Large intestine (tissue), 3 donors: ENCODE results near the gene ZFP64. TPM values are rescaled to one million over a fixed set of nuclear protein-coding genes. Genes with fewer than 3 reads are reported as not detected.

ENCODE experiments used
- DNase-seq, 2 donors: peaks; one replicate each; pipeline versions ENCODE4 v3.0.0 to v3.0.0-alpha.2; 2013
- H3K27ac ChIP-seq: one replicate; pipeline ENCODE4 v1.5.1; 2013; ENCODE audit warnings: low read length
- H3K27me3 ChIP-seq: 2 replicates; pipeline ENCODE4 v1.6.1; 2013; ENCODE audit warnings: low read length; ENCODE audit not compliant: control insufficient read depth, insufficient read depth
- H3K36me3 ChIP-seq: 2 replicates; pipeline ENCODE4 v1.6.1; 2013; ENCODE audit warnings: low read length; ENCODE audit not compliant: control insufficient read depth, insufficient read depth
- H3K4me1 ChIP-seq: one replicate; pipeline ENCODE4 v1.6.1; 2013; ENCODE audit warnings: low read length; ENCODE audit not compliant: control insufficient read depth, insufficient read depth
- H3K4me3 ChIP-seq: one replicate; pipeline ENCODE4 v1.5.1; 2013; ENCODE audit warnings: low read length
- H3K9me3 ChIP-seq: one replicate; pipeline ENCODE4 v1.6.1; 2013; ENCODE audit warnings: mild to moderate bottlenecking, low read depth, low read length, moderate library complexity; ENCODE audit not compliant: control insufficient read depth
- WGBS: methylation state at CpG from one replicate; pipeline ENCODE4 v1.1.5; 2013; ENCODE audit warnings: low lambda C conversion rate; ENCODE audit not compliant: insufficient coverage; 5-methylcytosine and 5-hydroxymethylcytosine counted together
- polyA plus RNA-seq: library from polyadenylated mRNA; unstranded; fragments of 120-200 nt; gene quantifications from one replicate; pipeline ENCODE4 v1.2.1, GENCODE V29; 2013

ZFP64 gene
- polyA plus RNA-seq, 1 donor: 11.0 TPM

- Histone ChIP-seq H3K27ac (no peak overlapping the region), H3K9me3 (no peaks in the 10 kb centered on the region), H3K36me3 (peaks cover 60% of the 10 kb centered on the region), H3K4me1 (no peaks in the 10 kb centered on the region), H3K4me3 (no peak overlapping the region), H3K27me3 (no peaks in the 10 kb centered on the region)
- WGBS: 100% methylated on average over 2 of the region's 9 CpGs
- no peak for DNase-seq
Observed at GRCh38 chr20:52160621-52161204, 30.9 kb downstream of the ZFP64 start.

DNA sequence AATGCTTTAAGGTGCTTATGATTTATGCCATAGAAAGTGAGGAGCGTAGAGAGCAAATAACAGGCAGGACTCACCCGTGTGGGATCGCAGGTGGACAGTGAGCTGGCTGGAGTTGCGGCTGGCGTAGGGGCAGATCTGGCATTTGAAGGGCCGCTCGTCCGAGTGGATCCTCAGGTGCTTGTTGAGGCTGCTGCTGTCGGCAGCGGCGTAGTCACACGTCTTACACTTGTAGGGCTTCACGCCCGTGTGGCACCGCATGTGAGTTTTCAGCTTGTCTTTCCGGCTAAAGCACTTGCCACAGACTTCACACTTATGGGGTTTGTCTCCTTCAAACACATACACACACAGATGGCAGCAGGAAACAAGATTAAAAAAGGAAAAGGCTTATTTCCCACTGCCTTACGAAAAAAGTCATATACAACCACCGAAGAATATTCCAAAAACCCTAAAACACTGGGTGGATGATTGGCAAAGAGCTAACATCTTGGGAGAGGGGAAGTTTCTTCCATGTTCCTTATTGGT is 31.5 kb downstream of the ZFP64 start:
- no peaks in the 10 kb centered on the region for H3K9me3 ChIP-seq
- 100% methylated on average over 2 of the region's 18 CpGs for WGBS
- H3K4me3 ChIP-seq: no peak overlapping the region
- no peak for DNase-seq
- H3K36me3 ChIP-seq: peaks cover 56% of the 10 kb centered on the region
- H3K4me1 ChIP-seq: no peaks in the 10 kb centered on the region
- H3K27me3 ChIP-seq: no peaks in the 10 kb centered on the region
- H3K27ac ChIP-seq: no peak overlapping the region

GRCh38 chr20:52154575-52154974 is 37.0 kb downstream of the ZFP64 start:
- no peak overlapping the region for H3K27ac ChIP-seq
- no peak for DNase-seq
- H3K27me3 ChIP-seq: no peaks in the 10 kb centered on the region
- H3K9me3 ChIP-seq: no peaks in the 10 kb centered on the region
- peaks cover 44% of the 10 kb centered on the region for H3K36me3 ChIP-seq
- no peak overlapping the region for H3K4me3 ChIP-seq
- WGBS: no CpG with 5 or more reads among the region's 1 CpG
- no peaks in the 10 kb centered on the region for H3K4me1 ChIP-seq

DNA sequence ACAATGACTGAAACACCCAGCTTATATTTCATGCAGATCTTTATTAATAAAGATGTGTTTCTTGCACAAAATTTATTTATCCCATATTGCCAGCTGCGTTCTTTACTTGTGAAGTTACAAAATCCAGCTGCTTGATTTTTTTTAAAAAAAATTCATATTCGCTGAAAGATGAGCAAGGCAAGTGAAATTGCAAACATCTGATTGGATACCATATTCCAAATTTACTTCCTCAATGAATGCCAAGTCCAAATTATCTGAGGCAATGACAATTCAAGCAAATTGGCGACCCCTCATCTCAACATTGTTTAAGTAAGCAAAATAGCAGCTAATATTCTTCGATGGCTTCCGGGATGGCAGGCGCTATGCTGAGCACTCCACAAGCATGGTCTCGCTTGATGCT is 37.7 kb downstream of the ZFP64 start:
- H3K4me1 ChIP-seq: no peaks in the 10 kb centered on the region
- no peaks in the 10 kb centered on the region for H3K27me3 ChIP-seq
- H3K9me3 ChIP-seq: no peaks in the 10 kb centered on the region
- H3K36me3 ChIP-seq: peaks cover 38% of the 10 kb centered on the region
- no peak for DNase-seq
- WGBS: 92% methylated on average over 2 of the region's 7 CpGs
- H3K27ac ChIP-seq: no peak overlapping the region
- no peak overlapping the region for H3K4me3 ChIP-seq

GRCh38 chr20:52152921-52153320 is 38.7 kb downstream of the ZFP64 start:
- H3K9me3 ChIP-seq: no peaks in the 10 kb centered on the region
- no CpG with 5 or more reads among the region's 19 CpGs for WGBS
- no peaks in the 10 kb centered on the region for H3K4me1 ChIP-seq
- no peak for DNase-seq
- peaks cover 29% of the 10 kb centered on the region for H3K36me3 ChIP-seq
- H3K27me3 ChIP-seq: no peaks in the 10 kb centered on the region
- H3K4me3 ChIP-seq: no peak overlapping the region
- no peak overlapping the region for H3K27ac ChIP-seq

DNA sequence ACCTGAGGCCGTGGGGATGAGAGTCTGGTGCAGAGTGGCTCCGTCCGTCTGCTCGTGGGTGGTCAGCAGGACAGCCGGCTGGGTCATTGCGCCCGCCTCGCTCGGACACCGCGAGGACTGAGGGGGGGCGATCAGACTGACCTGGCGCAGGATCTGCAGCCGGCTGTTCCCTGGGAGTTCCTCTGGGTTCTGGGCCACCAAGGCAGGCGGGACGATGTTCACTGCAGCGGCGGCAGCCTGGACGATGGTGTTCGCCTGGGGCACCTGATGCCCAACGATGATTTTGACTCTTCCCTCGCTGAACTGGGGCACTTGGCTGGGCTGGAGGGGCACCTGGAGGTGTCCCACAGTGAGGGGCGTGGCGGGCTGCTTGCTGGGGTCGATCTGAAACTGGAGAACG is 39.2 kb downstream of the ZFP64 start:
- H3K27me3 ChIP-seq: no peaks in the 10 kb centered on the region
- WGBS: no CpG with 5 or more reads among the region's 26 CpGs
- H3K9me3 ChIP-seq: no peaks in the 10 kb centered on the region
- H3K4me3 ChIP-seq: no peak overlapping the region
- H3K36me3 ChIP-seq: peaks cover 28% of the 10 kb centered on the region
- DNase-seq: no peak
- no peak overlapping the region for H3K27ac ChIP-seq
- no peaks in the 10 kb centered on the region for H3K4me1 ChIP-seq

DNA sequence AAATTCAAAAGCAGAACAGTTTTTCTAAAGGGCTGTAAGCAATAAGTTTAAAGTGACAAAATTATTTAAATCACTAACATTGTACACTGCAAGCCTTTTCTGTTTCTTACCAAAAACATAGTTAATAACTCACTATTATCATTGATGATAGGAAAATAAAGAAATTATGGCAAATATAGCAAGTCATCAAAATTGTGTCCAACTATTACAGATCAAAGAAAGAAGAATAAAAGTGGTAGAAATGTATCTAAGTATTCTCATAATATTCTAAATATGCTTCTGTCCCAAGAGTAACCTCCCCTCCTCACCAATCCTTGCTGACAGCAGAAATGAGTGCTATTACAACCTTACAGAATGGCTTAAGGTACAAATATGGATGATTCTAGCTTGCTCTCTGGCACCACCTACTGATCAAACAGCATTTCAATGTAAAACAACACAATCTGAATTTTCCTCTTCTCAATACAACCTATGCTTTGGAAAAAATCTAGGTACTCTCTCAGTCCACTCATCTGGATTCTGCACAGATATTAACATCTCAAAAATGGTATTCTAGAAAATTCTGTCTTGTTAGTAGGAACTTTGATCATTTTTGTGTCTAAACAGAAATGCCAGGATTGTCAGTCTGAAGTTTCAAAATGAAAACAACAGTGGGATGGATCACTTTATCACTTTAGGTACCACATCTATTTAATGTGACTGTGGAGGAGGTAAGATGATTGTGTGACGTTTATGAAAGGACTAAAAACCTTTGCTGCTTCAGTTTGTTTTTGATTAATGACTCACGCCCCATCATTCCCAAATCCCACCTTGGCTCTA is 40.9 kb downstream of the ZFP64 start:
- no peaks in the 10 kb centered on the region for H3K27me3 ChIP-seq
- 100% methylated on average over 1 of the region's 2 CpGs for WGBS

GRCh38 chr20:52145587-52145986 is 46.0 kb downstream of the ZFP64 start:
- no peak for DNase-seq
- no peaks in the 10 kb centered on the region for H3K36me3 ChIP-seq
- no peak overlapping the region for H3K27ac ChIP-seq
- no peak overlapping the region for H3K4me3 ChIP-seq
- no peaks in the 10 kb centered on the region for H3K4me1 ChIP-seq
- H3K27me3 ChIP-seq: no peaks in the 10 kb centered on the region
- H3K9me3 ChIP-seq: no peaks in the 10 kb centered on the region

More for the DNA sequence above, 40.9 kb downstream of the ZFP64 start:
- DNase-seq: peak; percentile 12 to 31
- Histone ChIP-seq H3K4me3 (no peak overlapping the region), H3K4me1 (no peaks in the 10 kb centered on the region), H3K36me3 (peaks cover 15% of the 10 kb centered on the region), H3K27ac (no peak overlapping the region), H3K9me3 (no peaks in the 10 kb centered on the region)

GRCh38 chr20:52143277-52143676 is 48.3 kb downstream of the ZFP64 start:
- WGBS: 71% methylated on average over 1 of the region's 2 CpGs
- Histone ChIP-seq H3K36me3 (no peaks in the 10 kb centered on the region), H3K4me1 (no peaks in the 10 kb centered on the region), H3K27ac (no peak overlapping the region), H3K9me3 (no peaks in the 10 kb centered on the region), H3K4me3 (no peak overlapping the region), H3K27me3 (no peaks in the 10 kb centered on the region)
- no peak for DNase-seq

DNA sequence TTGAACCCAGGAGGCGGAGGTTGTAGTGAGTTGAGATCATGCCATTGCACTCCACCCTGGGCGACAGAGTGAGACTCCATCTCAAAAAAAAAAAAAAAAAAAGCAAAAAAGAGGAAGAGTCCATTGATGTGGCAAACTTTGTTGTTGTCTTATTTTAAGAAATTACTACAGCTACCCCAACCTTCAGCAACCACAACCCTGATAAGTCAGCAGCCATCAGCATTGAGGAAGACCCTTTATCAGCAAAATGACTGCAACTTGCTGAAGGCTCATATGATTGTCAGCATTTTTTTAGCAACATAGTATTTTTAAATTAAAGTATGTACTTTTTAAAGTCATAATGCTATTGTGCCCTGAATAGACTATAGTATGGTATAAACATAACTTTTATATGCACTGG is 48.8 kb downstream of the ZFP64 start:
- Histone ChIP-seq H3K36me3 (no peaks in the 10 kb centered on the region), H3K4me3 (no peak overlapping the region), H3K4me1 (no peaks in the 10 kb centered on the region), H3K9me3 (no peaks in the 10 kb centered on the region), H3K27me3 (no peaks in the 10 kb centered on the region), H3K27ac (no peak overlapping the region)
- no peak for DNase-seq
- WGBS: no CpG with 5 or more reads among the region's 2 CpGs
